ENCODE data around the gene MYO16.
"Not testable (repeated sequence)": the region's sequence is repeated elsewhere in the genome, so short reads cannot be mapped to it uniquely, and the experiment has no call there.

MYO16 gene

DNA sequence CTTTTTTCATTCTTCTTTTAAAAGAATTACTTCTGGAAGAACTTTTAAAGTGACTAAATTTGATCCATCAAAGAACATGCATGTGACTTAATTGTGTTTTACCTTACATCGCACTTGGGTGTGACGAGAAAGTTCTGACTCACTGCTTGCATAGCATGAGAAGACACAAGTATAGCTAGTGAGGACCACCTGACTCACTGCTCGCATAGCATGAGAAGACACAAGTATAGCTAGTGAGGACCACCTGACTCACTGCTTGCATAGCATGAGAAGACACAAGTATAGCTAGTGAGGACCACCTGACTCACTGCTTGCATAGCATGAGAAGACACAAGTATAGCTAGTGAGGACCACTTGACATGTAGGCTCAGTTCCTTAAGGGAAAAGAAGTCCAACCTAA, 362.0 kb downstream of the MYO16 start:
- not testable (repeated sequence) for DNase-seq

DNA sequence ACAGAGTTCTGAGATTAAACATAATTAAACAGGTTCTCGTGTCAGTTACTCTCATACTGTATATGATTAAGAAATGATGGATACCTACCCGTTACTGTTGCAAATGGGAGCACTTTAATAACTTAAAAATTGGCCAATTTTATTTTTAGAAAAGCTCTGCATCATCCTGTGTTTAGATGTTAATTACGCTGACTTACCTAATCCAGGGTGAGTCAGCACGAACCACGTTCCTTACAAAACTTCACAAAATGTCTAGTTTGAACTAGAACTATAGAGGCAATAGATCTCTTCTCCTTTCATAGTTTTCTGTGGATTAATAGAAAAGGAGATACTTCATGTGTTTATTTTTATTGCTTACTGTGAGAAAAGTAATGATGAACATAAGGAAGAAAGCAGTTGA, 363.9 kb downstream of the MYO16 start:
- DNase-seq, result no peak

DNA sequence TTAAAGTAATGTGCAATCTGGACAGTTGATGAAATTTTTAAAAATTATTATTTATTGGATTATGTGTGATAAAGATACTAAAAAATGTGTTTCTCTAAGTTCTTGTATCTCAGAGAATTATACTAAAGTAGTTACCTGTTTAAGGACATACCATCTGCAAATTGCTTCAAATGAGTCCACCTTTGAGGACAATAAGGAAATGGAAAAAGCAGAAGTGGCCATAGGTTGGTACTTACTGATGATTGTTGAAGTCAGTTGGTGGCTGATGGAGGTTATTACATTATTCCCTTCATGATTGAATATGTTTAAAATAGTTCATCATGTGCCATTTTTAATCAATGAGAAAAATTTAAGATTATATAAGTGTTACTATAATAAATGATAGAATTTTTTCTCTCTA, 367.0 kb downstream of the MYO16 start:
- no peak for DNase-seq

DNA sequence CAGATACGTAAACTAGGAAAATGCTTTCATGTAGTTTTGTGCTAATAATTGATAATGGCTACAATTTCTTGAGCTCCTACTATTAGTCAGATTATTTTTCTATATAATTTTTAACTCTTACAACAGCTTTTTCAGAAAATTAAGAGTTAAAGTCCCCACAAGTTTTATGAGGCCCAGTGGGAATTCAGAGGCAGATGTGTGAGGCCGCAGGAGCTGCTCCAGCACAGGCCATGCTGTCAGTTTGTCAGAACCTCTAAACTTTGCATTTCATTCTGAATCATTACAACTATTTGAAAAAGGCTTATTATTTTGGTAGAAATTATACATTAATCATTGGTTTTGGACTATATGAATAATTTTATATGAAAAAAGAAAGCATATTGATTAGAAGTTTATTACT, 370.8 kb downstream of the MYO16 start:
- DNase-seq, result no peak

DNA sequence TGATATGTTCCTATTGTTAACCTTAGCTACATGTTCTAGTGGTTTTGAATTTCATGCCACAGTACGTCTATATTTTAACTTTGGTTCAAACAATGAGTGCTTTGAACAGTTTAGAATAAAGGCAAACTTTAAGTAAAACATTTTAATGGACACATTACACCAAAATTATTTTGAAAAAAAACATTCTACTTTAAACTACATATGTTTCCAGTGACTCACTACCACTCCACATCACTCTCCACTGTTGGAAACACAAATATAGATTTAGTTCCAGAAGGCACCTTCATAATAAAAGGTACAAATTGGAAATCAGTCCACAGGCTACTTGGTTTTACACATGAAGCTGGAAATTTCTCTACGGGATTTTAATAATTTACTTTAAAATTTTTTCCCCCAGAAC, 373.5 kb downstream of the MYO16 start:
- DNase-seq, result no peak

DNA sequence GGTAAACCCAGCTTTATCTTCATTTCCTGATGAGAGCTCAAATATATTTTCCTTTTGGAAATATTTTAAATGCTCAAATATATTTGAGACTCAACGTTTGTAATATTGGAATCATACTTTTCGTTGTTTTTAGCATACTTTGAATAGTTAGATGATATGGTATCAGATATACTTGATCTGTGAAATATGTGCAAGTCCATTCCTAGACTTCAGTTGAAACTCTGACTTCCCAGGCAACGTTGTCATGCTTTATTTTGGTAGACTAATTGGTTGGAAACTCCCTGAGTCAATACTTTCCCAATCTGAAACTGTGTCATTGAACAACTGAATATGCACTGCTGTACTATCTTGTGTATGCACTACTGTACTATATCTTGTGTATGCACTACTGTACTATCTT, 378.5 kb downstream of the MYO16 start:
- no peak for DNase-seq

DNA sequence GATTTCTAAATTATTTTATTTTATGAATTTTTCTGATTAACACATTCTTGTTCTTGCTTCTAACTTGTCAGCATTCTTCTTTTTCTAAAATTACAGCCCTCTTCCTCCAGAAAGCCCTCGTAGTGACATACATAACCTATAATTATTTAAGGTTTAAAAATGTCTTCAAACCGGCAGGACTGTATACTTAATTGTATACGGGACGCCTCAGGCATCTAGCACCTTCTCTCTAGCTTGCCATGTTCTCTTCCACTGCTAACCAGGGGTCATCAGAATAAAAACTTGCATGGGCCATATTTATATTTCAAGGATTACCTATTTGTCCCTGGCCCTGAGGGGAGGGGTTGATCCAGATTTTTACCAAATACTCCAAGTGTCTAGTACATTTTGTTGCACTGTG, 380.3 kb downstream of the MYO16 start:
- DNase-seq, result no peak

DNA sequence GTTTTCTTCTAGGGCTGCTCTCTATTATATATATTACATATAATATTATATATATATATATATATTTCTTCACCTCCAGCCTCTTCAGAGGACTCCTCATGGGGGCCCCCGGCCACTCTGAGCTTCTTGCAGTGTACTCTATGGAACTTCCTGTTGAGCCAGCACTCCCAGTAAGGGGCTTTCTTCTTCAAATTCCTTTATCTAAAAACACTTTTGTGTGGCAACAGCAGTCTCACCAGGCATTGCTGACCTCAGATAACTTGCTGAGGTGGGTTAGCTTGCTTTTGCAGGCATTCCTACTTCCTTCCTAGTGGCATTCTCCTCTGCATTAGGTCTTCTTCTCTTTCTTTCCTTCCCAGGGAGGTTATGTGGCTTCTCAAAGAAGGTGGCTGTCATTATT, 381.5 kb downstream of the MYO16 start:
- no peak for DNase-seq

DNA sequence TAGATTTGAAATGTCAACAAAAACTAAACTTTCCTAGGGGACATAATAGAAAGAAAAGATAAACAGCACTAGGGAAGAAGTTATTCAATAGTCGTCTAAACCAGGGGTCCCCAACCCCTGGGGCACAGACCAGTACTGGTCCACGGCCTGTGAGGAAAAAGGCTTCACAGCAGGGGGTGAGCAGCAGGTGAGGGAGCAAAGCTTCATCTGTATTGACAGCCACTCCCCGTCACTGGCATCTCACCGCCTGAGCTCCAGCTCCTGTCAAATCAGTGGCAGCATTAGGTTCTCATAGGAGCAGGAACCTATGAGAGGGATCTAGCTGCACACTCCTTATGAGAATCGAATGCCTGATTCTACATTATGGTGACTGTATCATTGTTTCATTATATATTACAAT, 382.7 kb downstream of the MYO16 start:
- DNase-seq, result no peak

DNA sequence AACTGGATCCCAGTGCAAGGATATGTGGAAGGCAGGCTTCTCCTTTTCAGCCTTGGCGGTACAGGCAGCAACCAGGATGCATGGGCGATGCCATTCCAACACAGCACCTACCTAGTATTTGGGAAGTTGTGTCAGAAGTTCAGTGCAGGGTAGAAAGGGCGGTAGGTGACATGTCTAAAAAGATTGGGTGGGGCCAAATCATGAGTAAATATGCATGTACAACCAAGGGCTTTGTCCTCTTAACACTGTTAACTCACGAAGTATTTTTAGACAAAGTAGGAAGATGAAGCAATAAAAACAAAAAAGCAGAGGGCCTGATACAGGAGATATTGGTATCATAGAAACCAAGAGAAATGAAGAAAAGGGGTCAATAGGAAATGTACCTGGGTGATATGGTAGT, 392.1 kb downstream of the MYO16 start:
- no peak for DNase-seq

DNA sequence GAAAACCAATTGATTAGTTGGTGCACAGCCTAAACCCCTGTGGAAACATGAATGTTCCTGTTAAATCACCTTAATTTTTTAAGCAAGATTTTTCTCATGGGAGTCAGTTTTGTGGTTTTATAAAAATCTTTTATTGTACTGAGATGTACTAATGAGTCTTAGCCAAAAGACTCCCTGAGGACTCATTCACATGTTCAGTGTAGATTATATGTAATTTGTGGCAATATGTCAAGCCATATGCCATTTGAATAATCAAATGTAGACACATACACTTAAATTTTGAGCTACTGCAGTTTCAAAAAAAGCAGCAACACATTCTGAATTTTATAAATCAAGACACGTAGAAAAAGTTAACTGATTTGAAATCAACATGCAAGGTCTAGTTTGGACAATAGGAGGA, 395.2 kb downstream of the MYO16 start:
- no peak for DNase-seq

DNA sequence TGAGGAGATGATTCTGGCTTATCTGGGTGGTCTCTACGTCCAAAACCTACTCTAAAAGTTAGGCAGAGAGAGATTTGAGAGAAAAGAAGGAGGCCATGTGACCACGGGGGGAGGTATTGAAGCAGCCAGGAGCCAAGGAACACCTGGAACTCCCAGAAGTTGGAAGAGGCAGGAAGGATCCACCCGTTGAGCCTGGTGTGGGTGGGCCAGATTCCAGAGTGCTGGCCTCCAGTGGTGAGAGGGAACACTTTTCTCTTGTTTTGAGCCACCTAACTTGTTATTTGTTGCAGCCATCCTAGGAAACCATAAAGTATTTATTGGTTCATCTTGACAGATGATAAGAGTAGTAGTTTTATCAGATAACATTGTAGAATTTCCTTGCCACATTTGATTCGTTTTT, 396.9 kb downstream of the MYO16 start:
- no peak for DNase-seq

DNA sequence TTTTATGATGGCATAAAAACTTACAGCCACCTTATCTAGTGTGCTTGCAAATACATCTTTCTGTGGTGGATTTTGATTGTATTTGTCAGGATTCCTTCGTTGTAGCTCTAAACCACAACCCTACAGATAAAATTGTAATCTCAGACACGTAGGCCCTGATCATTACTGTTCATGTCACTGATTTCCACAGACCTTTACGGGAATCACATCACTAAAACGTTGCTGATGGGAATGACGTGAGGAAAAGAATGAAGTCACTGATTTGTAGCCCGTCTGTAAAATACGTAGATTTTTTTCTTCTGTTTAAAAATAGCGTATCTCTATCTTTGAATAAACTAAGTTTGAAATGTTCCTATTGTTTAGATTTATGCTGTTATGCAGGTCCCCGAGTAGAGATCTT, 399.2 kb downstream of the MYO16 start:
- DNase-seq, result no peak

DNA sequence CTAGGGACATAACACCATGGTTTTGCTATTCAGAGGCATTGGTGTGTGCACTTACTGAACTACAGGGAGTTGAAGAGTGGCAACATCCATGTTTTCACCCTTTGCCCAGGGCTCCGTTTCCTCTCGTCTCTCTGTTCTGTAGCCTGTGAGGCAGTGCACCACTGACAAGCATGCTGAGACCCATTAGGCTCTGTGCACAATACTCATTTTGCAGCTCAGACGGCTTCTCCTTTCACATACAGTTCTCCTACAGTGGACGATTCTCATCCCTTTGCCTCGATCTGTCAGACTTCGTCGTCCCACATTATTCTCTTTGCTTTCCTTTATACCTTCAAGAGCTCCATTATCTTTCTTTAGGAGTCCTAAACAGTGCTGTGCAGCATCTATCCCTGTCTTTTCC, 403.7 kb downstream of the MYO16 start:
- no peak for DNase-seq

DNA sequence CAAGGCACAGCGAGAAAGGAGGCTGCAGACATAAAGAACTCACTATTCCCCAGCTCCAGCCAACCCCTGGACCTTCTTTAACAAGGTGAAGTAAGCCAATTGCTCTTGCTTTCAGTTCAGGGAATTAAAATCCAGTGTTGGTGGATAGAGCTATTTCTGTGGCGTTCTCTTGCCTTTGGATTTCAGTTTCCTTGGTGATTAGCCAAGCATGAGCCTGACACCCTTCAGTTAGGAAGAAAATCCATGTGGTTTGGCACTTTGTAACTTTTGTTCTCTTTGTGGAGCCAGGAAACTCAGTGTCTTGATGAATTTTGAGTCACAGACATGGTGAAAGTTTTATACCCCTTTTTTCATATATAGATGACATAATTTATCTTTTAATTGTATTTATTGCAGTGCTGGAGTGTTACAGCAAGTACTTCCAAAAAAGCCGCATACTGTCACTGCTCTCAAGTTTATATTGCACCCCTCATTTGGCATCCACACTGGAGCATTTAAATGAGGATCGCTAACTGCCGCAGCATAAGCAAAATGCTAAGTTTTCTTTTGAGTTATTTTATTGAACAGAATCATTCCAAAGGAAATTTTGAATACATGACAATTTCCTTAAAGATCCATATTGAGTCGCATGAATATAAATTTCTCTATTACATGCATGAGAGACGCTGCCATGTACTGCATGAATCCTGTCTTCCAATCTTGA, 406.8 kb downstream of the MYO16 start:
- DNase-seq, result no peak

DNA sequence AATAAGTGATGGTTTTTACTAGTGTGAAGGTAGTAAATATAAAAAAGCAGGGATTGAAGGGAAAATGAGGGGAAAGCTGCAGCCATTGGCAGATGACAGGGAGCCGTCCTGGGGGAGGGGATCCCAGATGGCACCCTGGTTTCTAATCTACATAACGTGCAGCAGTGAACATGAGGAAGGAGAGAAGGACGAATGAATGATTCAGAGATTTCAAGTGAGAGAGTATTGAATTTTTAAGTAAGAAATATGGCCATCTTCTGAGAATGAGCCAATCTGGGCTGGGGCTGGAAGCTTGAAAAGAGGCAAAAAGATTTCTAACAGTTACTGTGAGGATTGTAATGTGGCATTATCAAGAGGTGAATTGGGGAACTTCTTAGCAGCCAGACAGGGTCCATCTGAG, 414.2 kb downstream of the MYO16 start:
- DNase-seq, result no peak

DNA sequence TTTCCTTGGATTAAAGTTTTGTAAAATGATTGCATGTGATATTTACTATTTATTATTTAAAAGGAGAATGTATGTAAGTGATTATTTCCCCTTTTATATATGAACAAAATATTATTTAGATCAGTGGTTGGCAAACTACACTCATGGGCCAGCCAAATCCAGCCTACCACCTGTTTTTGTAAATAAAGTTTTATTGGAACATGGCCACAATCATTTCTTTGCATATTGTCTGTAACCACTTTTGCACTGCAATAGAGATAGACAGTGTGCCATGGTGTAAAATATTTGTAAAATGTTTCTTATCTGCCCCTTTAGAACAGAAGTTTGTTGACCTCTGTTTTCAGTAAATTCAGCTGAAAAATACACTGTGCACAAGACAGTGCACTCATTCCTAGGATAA, 426.4 kb downstream of the MYO16 start:
- DNase-seq, result no peak

DNA sequence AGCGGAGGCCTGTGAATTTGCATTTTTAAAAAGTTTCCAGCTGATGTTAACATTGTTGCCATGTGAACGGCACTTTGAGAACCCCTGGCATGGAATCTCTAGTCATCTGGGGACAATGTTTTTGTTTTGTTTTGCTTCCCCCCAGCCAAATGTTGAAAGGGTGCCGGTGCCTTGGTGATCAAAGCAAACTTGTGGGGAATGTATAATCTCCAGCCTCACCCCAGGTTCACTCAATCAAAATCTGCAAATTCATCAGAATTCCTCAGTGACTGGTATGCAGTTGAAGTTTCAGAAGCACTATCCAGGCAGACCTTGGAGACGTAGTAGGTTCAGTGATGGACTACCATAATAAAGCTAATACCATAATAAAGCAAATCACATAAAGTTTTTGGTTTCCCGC, 428.7 kb downstream of the MYO16 start:
- DNase-seq, result no peak

DNA sequence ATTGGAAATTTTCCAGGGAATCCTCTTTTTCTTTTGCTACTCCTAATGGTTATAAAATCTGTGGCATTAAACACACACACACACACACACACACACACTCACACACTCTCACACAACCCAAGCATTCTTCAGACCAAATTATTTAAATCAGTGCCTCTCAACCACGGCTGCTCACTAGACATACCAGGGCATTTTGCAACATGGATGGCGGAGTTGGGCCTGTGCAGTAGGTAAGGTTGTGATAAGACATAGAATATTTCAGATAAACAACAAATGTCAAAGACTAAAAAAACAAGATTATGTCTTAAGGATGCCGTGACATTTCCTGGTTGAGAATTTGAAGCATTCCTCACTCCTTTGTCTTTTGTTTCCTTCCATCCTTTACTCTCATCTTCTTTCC, 443.1 kb downstream of the MYO16 start:
- DNase-seq, result no peak

DNA sequence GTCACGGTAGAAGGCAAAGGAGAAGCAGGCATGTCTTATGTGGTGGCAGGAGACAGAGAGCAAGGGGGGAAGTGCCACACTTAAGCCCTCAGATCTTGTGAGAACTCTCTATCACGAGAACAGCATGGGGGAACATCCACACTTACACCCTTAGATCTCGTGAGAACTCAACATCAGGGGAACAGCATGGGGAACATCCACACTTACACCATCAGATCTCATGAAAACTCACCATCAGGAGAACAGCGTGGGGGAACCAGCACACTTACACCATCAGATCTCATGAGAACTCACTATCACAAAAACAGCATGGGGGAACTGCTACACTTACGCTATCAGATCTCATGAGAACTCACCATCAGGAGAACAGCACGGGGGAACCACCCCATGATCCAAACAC, 445.0 kb downstream of the MYO16 start:
- DNase-seq, result no peak

DNA sequence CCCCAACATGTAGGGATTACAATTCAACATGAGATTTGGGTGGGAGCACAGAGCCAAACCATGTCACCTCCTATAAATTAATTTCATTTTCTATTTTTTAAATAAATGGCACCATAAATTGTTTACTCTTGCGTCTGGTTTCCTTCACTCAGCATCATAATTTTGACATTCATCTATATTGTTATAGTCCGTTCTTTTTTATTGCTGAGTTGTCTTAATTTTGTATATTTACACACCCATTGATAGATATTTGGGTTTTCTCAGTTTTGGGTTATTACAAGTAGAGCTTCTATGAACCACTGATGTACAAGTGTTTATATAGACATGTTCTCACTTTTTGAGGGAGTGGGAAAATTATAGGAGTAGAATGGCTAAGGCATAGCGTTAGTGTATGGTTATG, 445.4 kb downstream of the MYO16 start:
- no peak for DNase-seq

DNA sequence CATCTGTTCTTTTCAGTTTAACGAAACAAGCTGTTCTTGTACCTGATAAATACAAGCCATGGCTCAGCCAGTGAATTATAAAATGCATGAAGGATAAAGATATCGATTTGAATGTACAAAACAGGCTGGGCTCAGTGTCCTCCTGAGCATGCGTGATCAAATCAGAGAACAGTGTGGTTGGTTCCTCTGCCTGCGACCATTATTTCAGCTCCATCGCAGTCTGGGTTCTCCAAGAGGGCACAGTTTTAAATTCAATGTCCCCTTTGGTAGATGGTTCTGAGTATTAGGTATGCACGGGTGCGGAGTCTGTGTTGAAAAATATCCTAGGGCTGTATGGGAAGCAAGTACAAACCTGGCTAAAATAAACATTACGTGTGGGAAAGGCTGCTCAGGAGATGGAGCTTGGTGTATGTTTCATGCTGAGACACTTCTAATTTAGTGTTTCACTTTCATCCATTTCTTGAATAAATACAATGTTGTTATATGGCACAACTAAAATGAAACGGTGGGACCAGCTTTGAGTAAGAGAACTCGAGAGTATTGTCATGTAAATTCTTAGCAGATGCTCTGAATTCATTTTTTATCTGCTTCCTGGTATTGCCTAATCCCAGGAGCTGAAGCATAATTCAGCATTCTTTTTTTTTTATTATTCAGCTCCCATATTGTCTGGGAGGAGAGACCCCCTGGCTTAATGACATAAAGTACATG, 458.7 kb downstream of the MYO16 start:
- no peak for DNase-seq

DNA sequence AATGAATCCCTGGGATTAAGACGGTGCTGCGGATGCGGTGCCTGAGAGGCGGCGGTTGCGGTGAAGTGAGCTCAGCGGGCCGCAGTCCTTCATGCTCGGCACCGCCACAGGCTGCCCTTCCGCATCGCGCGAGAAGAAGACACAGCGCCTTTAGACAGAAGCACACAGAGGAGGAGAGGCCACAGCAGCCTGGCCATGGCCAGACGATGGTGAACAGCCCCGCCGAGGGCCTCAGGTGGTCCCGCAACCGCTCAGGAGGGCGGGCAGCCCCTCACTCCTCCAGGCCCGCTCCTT, 459.2 kb downstream of the MYO16 start:
- DNase-seq, result no peak

DNA sequence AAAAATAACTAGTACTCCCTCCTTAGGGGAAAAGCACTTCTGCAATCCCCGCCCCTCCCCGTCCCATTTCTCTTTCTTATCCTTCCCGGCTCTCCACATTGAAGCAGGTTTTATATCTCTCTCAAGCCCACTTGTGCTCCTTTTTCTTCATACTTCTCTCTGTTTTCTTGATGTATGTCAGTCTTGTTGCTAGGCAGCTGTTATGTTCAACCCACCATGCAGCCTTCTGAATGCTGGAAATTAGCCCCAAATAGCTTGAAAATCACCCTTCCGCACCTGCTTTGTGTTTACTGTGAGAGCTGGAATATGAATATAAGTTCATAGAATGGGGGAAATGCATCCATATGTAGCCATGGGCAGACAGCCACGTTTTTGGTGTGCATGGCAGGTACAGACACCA, 461.4 kb downstream of the MYO16 start:
- DNase-seq, result no peak

DNA sequence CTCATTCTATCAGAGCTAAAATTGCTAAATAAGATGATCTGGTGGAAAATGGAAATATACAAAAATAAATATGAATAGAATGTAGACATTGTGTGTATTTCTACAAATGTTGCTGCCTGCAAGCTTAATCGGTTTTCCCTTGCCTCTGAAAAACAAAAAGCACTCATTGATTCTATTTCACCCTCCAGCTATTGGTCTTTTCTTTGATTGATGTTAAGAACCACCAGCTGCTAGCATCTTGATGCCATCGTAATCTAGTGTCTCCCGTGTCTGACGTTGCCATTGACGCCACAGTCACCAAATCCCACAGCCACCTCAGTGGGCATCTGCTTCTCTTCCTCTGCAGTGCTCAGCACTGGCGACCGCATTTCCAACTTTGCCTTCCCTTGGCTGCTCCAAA, 461.8 kb downstream of the MYO16 start:
- no peak for DNase-seq

All from NCI-H1930 (cell line).